Measurements from ENCODE around the gene MCCC1.
"Not testable (repeated sequence)": the region's sequence is repeated elsewhere in the genome, so short reads cannot be mapped to it uniquely, and the experiment has no call there.

- TF ChIP-seq YY1 (tag by site-specific recombination; IDR thresholded peaks at IDR 0.05); ZNF311 (tag by site-specific recombination; IDR thresholded peaks at IDR 0.05; ENCODE audit: borderline replicate concordance); REST (tag by site-specific recombination; IDR thresholded peaks at IDR 0.05); TCF7L2 (IDR thresholded peaks at IDR 0.05; ENCODE audit: borderline replicate concordance, low read depth, low read length); ZNF10 (tag by site-specific recombination; IDR thresholded peaks at IDR 0.05): not testable (repeated sequence)
- TF ChIP-seq, protein P1, sequence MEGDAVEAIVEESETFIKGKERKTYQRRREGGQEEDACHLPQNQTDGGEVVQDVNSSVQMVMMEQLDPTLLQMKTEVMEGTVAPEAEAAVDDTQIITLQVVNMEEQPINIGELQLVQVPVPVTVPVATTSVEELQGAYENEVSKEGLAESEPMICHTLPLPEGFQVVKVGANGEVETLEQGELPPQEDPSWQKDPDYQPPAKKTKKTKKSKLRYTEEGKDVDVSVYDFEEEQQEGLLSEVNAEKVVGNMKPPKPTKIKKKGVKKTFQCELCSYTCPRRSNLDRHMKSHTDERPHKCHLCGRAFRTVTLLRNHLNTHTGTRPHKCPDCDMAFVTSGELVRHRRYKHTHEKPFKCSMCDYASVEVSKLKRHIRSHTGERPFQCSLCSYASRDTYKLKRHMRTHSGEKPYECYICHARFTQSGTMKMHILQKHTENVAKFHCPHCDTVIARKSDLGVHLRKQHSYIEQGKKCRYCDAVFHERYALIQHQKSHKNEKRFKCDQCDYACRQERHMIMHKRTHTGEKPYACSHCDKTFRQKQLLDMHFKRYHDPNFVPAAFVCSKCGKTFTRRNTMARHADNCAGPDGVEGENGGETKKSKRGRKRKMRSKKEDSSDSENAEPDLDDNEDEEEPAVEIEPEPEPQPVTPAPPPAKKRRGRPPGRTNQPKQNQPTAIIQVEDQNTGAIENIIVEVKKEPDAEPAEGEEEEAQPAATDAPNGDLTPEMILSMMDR (tag by site-specific recombination; IDR thresholded peaks at IDR 0.05): not testable (repeated sequence)
These were observed 1.7 kb upstream of the MCCC1 start for GRCh38 chr3:183101040-183101439.
